ENCODE data around the gene SLC35G1. TPM values are rescaled to one million over a fixed set of nuclear protein-coding genes. Genes with fewer than 3 reads are reported as not detected.

The SLC35G1 gene
- total and polyA plus RNA-seq, 2 of the 13 experiments (the other 11 are each of a cell fraction or from before 2014, with no cell fraction given), result 2.5 to 4.5 TPM

DNA sequence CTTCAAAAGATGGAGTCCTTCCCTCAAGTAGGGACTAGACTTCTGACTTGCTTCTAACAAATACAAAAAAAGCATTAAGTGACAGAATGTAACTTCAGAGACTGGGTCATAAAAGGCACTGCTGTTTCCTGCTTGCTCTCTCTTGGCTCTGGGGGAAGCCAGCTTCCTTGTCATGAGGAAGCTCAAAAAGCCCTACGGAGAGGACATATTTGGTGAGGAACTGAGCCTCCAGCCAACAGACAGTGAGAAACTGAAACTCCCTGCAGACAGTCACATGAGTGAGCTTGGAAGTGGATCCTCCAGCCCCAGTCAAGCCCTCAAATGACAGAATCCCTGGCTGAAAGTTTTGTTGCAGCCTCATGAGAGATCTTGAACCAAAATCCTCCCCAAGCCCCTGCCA is 26.3 kb upstream of the SLC35G1 start:
- no peaks in the 10 kb centered on the region for H4K20me1 ChIP-seq (ENCODE audit: insufficient read depth, low read length)
- CTCF ChIA-PET (ENCODE audit: low intra/inter-chr PET ratio, low total read pairs), result no interaction called here
- intact Hi-C loops (cut with micrococcal nuclease; ENCODE audit: unreplicated experiment), result no loop called here

GRCh38 chr10:93871671-93872204 is 22.0 kb upstream of the SLC35G1 start:
- no peak overlapping the region for H3K9ac ChIP-seq (ENCODE audit: insufficient read depth, low read depth, low read length)
- no peak overlapping the region for H3K27ac ChIP-seq (ENCODE audit: extremely low read length, insufficient read depth, low read length)
- WGBS (ENCODE audit: low lambda C conversion rate), result 0% methylated on average over 2 of the region's 2 CpGs
- H3K4me3 ChIP-seq (replicated peaks in 1 of 3; ENCODE audit: insufficient read depth in 1 of 3, low read depth in 2 of 3, low read length in 3 of 3), result no peak overlapping the region
- ChIA-PET CTCF (ENCODE audit: low intra/inter-chr PET ratio, low total read pairs) (no interaction called here), POLR2A (no interaction called here)
- no peak overlapping the region for H3K4me2 ChIP-seq (ENCODE audit: low read depth, low read length)
- H3K79me2 ChIP-seq (ENCODE audit: insufficient read depth, low read length), result no peaks in the 10 kb centered on the region
- no peaks in the 10 kb centered on the region for H3K4me1 ChIP-seq (ENCODE audit: insufficient read depth, low read length)
- DNase-seq (ENCODE audit: low spot score) (no peak), ATAC-seq (no peak), FAIRE-seq (no peak)
- in situ Hi-C loops (cut with HindIII; ENCODE audit: extremely low pct_ligation_motif_present, low pct_unique_long_range_greater_than_20kb), result no loop called here
- no peaks in the 10 kb centered on the region for H4K20me1 ChIP-seq (ENCODE audit: insufficient read depth, low read length)
- H2AFZ ChIP-seq (ENCODE audit: low read length), result no peak overlapping the region
- no TSS peak for BruUV-seq (replicated peaks)
- TF ChIP-seq ZNF382 (CRISPR knock-in tag; IDR thresholded peaks at IDR 0.05; ENCODE audit: borderline replicate concordance), result no peak
- no peak for TF ChIP-seq POGK (CRISPR knock-in tag; conservative IDR thresholded peaks at IDR 0.05)
- no peak for TF ChIP-seq ZNF557 (CRISPR knock-in tag; IDR thresholded peaks at IDR 0.05)
- TF ChIP-seq MIER2 (CRISPR knock-in tag; IDR thresholded peaks at IDR 0.05), result no peak
- no peak for TF ChIP-seq SP1 (IDR thresholded peaks at IDR 0.05)
- no peak for TF ChIP-seq SP1 (CRISPR knock-in tag; IDR thresholded peaks at IDR 0.05)
- TF ChIP-seq MXD4 (CRISPR knock-in tag; IDR thresholded peaks at IDR 0.05), result no peak
- TF ChIP-seq ELK4 (CRISPR knock-in tag; IDR thresholded peaks at IDR 0.05; ENCODE audit: borderline replicate concordance), result no peak
- TF ChIP-seq TCF7L2 (IDR thresholded peaks at IDR 0.05; ENCODE audit: low read depth, low read length), result no peak
- TF ChIP-seq, protein P1, sequence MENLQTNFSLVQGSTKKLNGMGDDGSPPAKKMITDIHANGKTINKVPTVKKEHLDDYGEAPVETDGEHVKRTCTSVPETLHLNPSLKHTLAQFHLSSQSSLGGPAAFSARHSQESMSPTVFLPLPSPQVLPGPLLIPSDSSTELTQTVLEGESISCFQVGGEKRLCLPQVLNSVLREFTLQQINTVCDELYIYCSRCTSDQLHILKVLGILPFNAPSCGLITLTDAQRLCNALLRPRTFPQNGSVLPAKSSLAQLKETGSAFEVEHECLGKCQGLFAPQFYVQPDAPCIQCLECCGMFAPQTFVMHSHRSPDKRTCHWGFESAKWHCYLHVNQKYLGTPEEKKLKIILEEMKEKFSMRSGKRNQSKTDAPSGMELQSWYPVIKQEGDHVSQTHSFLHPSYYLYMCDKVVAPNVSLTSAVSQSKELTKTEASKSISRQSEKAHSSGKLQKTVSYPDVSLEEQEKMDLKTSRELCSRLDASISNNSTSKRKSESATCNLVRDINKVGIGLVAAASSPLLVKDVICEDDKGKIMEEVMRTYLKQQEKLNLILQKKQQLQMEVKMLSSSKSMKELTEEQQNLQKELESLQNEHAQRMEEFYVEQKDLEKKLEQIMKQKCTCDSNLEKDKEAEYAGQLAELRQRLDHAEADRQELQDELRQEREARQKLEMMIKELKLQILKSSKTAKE (CRISPR knock-in tag; IDR thresholded peaks at IDR 0.05; ENCODE audit: borderline replicate concordance), result no peak
- TF ChIP-seq DDIT3 (CRISPR knock-in tag; IDR thresholded peaks at IDR 0.05), result no peak
- intact Hi-C loops (cut with micrococcal nuclease; ENCODE audit: unreplicated experiment), result no loop called here
- no peaks in the 10 kb centered on the region for H3K9me3 ChIP-seq (ENCODE audit: low read length)
- H3K27me3 ChIP-seq (ENCODE audit: control insufficient read depth in 1 of 2, insufficient read depth in 2 of 2, low read length in 2 of 2), result no peaks in the 10 kb centered on the region
- no peaks in the 10 kb centered on the region for H3K36me3 ChIP-seq (replicated peaks in 1 of 2; ENCODE audit: control insufficient read depth in 1 of 2, insufficient read depth in 2 of 2, low read length in 2 of 2)

More for the DNA sequence above, 26.3 kb upstream of the SLC35G1 start:
- H3K27ac ChIP-seq (ENCODE audit: extremely low read length, insufficient read depth, low read length), result no peak overlapping the region
- H3K9ac ChIP-seq (ENCODE audit: insufficient read depth, low read depth, low read length), result no peak overlapping the region
- H3K79me2 ChIP-seq (ENCODE audit: insufficient read depth, low read length), result no peaks in the 10 kb centered on the region
- no peak for TF ChIP-seq ARNT (IDR thresholded peaks at IDR 0.05)
- 13% methylated on average over 1 of the region's 1 CpG for WGBS (ENCODE audit: low lambda C conversion rate)
- no peaks in the 10 kb centered on the region for H3K36me3 ChIP-seq (replicated peaks in 1 of 2; ENCODE audit: control insufficient read depth in 1 of 2, insufficient read depth in 2 of 2, low read length in 2 of 2)
- FAIRE-seq (no peak), DNase-seq (ENCODE audit: low spot score) (no peak), ATAC-seq (no peak)
- H3K4me2 ChIP-seq (ENCODE audit: low read depth, low read length), result no peak overlapping the region
- no peaks in the 10 kb centered on the region for H3K9me3 ChIP-seq (ENCODE audit: low read length)
- in situ Hi-C loops (cut with HindIII; ENCODE audit: extremely low pct_ligation_motif_present, low pct_unique_long_range_greater_than_20kb), result no loop called here
- no TSS peak for BruUV-seq (replicated peaks)
- no peaks in the 10 kb centered on the region for H3K27me3 ChIP-seq (ENCODE audit: control insufficient read depth in 1 of 2, insufficient read depth in 2 of 2, low read length in 2 of 2)
- H3K4me3 ChIP-seq (replicated peaks in 1 of 3; ENCODE audit: insufficient read depth in 1 of 3, low read depth in 2 of 3, low read length in 3 of 3), result no peak overlapping the region
- no peaks in the 10 kb centered on the region for H3K4me1 ChIP-seq (ENCODE audit: insufficient read depth, low read length)
- POLR2A ChIA-PET, result no interaction called here
- no peak overlapping the region for H2AFZ ChIP-seq (ENCODE audit: low read length)

Data from HepG2 (cell line).